Measurements from ENCODE around the gene ALKBH1.
"Not testable (repeated sequence)": the region's sequence is repeated elsewhere in the genome, so short reads cannot be mapped to it uniquely, and the experiment has no call there.

ALKBH1 gene

GRCh38 chr14:77674931-77675330, 32.9 kb downstream of the ALKBH1 start:
- no peak for DNase-seq (ENCODE audit: low read depth, low spot score)

GRCh38 chr14:77673193-77673592, 34.6 kb downstream of the ALKBH1 start:
- no peak for DNase-seq (ENCODE audit: low read depth, low spot score)

- no peak for DNase-seq (ENCODE audit: low read depth, low spot score)
These were observed 40.5 kb downstream of the ALKBH1 start for GRCh38 chr14:77667331-77667730.

GRCh38 chr14:77663293-77663692, 44.5 kb downstream of the ALKBH1 start:
- no peak for DNase-seq (ENCODE audit: low read depth, low spot score)

GRCh38 chr14:77661562-77661961, 46.3 kb downstream of the ALKBH1 start:
- not testable (repeated sequence) for DNase-seq (ENCODE audit: low read depth, low spot score)

- no peak for DNase-seq (ENCODE audit: low read depth, low spot score)
These were observed 47.1 kb downstream of the ALKBH1 start for GRCh38 chr14:77660754-77661153.

GRCh38 chr14:77659831-77660230, 48.0 kb downstream of the ALKBH1 start:
- no peak for DNase-seq (ENCODE audit: low read depth, low spot score)

- no peak for DNase-seq (ENCODE audit: low read depth, low spot score)
These were observed 50.5 kb downstream of the ALKBH1 start for GRCh38 chr14:77657280-77657679.

- no peak for DNase-seq (ENCODE audit: low read depth, low spot score)
These were observed 53.8 kb downstream of the ALKBH1 start for GRCh38 chr14:77654001-77654441.

- DNase-seq (ENCODE audit: low read depth, low spot score) = no peak
These were observed 58.5 kb downstream of the ALKBH1 start for GRCh38 chr14:77649326-77649725.

GRCh38 chr14:77648520-77649200, 59.2 kb downstream of the ALKBH1 start:
- no peak for DNase-seq (ENCODE audit: low read depth, low spot score)

GRCh38 chr14:77647853-77648252, 60.0 kb downstream of the ALKBH1 start:
- no peak for DNase-seq (ENCODE audit: low read depth, low spot score)

GRCh38 chr14:77646907-77647306, 60.9 kb downstream of the ALKBH1 start:
- no peak for DNase-seq (ENCODE audit: low read depth, low spot score)

- DNase-seq (ENCODE audit: low read depth, low spot score) = no peak
These were observed 62.1 kb downstream of the ALKBH1 start for GRCh38 chr14:77645520-77646230.

GRCh38 chr14:77642407-77642806, 65.4 kb downstream of the ALKBH1 start:
- DNase-seq (ENCODE audit: low read depth, low spot score) = no peak

GRCh38 chr14:77641534-77642341, 66.1 kb downstream of the ALKBH1 start:
- peak; percentile 34 for DNase-seq (ENCODE audit: low read depth, low spot score)

GRCh38 chr14:77640756-77641533, 66.9 kb downstream of the ALKBH1 start:
- DNase-seq (ENCODE audit: low read depth, low spot score) = no peak

- no peak for DNase-seq (ENCODE audit: low read depth, low spot score)
These were observed 69.1 kb downstream of the ALKBH1 start for GRCh38 chr14:77638771-77639171.

- DNase-seq (ENCODE audit: low read depth, low spot score) = not testable (repeated sequence)
These were observed 72.0 kb downstream of the ALKBH1 start for GRCh38 chr14:77635869-77636268.

GRCh38 chr14:77635466-77635865, 72.4 kb downstream of the ALKBH1 start:
- DNase-seq (ENCODE audit: low read depth, low spot score) = not testable (repeated sequence)

- DNase-seq (ENCODE audit: low read depth, low spot score) = no peak
These were observed 77.7 kb downstream of the ALKBH1 start for GRCh38 chr14:77630111-77630510.

GRCh38 chr14:77625360-77625759, 82.5 kb downstream of the ALKBH1 start:
- DNase-seq (ENCODE audit: low read depth, low spot score) = no peak
